ENCODE results near the gene FAM229B. TPM values are rescaled to one million over a fixed set of nuclear protein-coding genes. Genes with fewer than 3 reads are reported as not detected.
"Not testable (repeated sequence)": the region's sequence is repeated elsewhere in the genome, so short reads cannot be mapped to it uniquely, and the experiment has no call there.

FAM229B gene
- total RNA-seq, 4 donors from 2014 or later = 0.76 to 7.4 (median 2.4) TPM

GRCh38 chr6:112049026-112049799, 38.2 kb upstream of the FAM229B start:
- no peaks in the 10 kb centered on the region for H3K36me3 ChIP-seq
- no peaks in the 10 kb centered on the region for H3K4me1 ChIP-seq
- 51 to 77% methylated on average over 3 to 6 of the region's 6 CpGs for WGBS, 2 donors
- H3K9me3 ChIP-seq = no peaks in the 10 kb centered on the region
- DNase-seq = no peak
- H3K27ac ChIP-seq = no peak overlapping the region
- no peaks in the 10 kb centered on the region for H3K27me3 ChIP-seq
- TF ChIP-seq POLR2A (IDR thresholded peaks at IDR 0.05) (no peak), CTCF (IDR thresholded peaks at IDR 0.05) (no peak)
- no peak overlapping the region for H3K4me3 ChIP-seq
- intact Hi-C loops (cut with DNase I) = no loop called here

GRCh38 chr6:112049996-112050395, 37.4 kb upstream of the FAM229B start:
- Histone ChIP-seq H3K9me3 (no peaks in the 10 kb centered on the region), H3K27me3 (no peaks in the 10 kb centered on the region), H3K36me3 (no peaks in the 10 kb centered on the region), H3K27ac (no peak overlapping the region), H3K4me1 (no peaks in the 10 kb centered on the region), H3K4me3 (no peak overlapping the region)
- TF ChIP-seq POLR2A (IDR thresholded peaks at IDR 0.05) (no peak), CTCF (IDR thresholded peaks at IDR 0.05) (no peak)
- intact Hi-C loops (cut with DNase I) = no loop called here
- 91 to 99% methylated on average over 7 of the region's 7 CpGs for WGBS, 2 donors
- no peak for DNase-seq

GRCh38 chr6:112050429-112050828, 37.0 kb upstream of the FAM229B start:
- Histone ChIP-seq H3K27ac (no peak overlapping the region), H3K9me3 (no peaks in the 10 kb centered on the region), H3K27me3 (no peaks in the 10 kb centered on the region), H3K36me3 (no peaks in the 10 kb centered on the region), H3K4me3 (no peak overlapping the region), H3K4me1 (no peaks in the 10 kb centered on the region)
- DNase-seq = no peak
- WGBS, 2 donors = 93 to 95% methylated on average over 5 of the region's 5 CpGs
- intact Hi-C loops (cut with DNase I) = no loop called here
- TF ChIP-seq POLR2A (IDR thresholded peaks at IDR 0.05) = no peak
- TF ChIP-seq CTCF (IDR thresholded peaks at IDR 0.05) = no peak

- H3K9me3 ChIP-seq; H3K4me1 ChIP-seq; DNase-seq; intact Hi-C loops (cut with DNase I); H3K36me3 ChIP-seq; H3K4me3 ChIP-seq; H3K27me3 ChIP-seq; H3K27ac ChIP-seq: not testable (repeated sequence)
- 82 to 87% methylated on average over 4 of the region's 4 CpGs for WGBS, 2 donors
Observed at GRCh38 chr6:112051251-112051740, 36.1 kb upstream of the FAM229B start.

GRCh38 chr6:112054001-112054400, 33.4 kb upstream of the FAM229B start, which contains the start of gene CCN6:
Gene CCN6, plus strand, starts transcription at chr6:112054104. Its CDS starts 254 bp downstream, at chr6:112054358.
- Histone ChIP-seq H3K27ac (no peak within 1 kb of the TSS), H3K36me3 (no peaks in the 10 kb centered on the region), H3K27me3 (no peaks in the 10 kb centered on the region), H3K4me1 (no peaks in the 10 kb centered on the region), H3K9me3 (no peaks in the 10 kb centered on the region), H3K4me3 (no peak within 1 kb of the TSS)
- no peak for TF ChIP-seq CTCF (IDR thresholded peaks at IDR 0.05)
- TF ChIP-seq POLR2A (IDR thresholded peaks at IDR 0.05) = no peak
- no peak for DNase-seq
- 71 to 72% methylated on average over 12 of the region's 12 CpGs for WGBS, 2 donors
- intact Hi-C loops (cut with DNase I) = no loop called here

All from esophagus squamous epithelium (tissue), 5 donors.